Mucosa of rectum (tissue), 2 donors: ENCODE data around the gene SCN5A.
"Not testable (repeated sequence)": the region's sequence is repeated elsewhere in the genome, so short reads cannot be mapped to it uniquely, and the experiment has no call there.

Experiments used
- H3K27ac ChIP-seq, 2 donors: one replicate each; pipeline ENCODE4 v1.7.0; 2013; ENCODE audit warnings: inconsistent platforms in 2 of 2, low read depth in 2 of 2, low read length in 2 of 2
- H3K27me3 ChIP-seq, 2 donors: one replicate each; pipeline ENCODE4 v1.7.0; 2013; ENCODE audit warnings: low read length in 2 of 2; ENCODE audit not compliant: control insufficient read depth in 2 of 2, insufficient read depth in 2 of 2
- H3K36me3 ChIP-seq, 2 donors: one replicate each; pipeline ENCODE4 v1.7.0; 2013; ENCODE audit warnings: low read length in 2 of 2; ENCODE audit not compliant: control insufficient read depth in 2 of 2, insufficient read depth in 2 of 2
- H3K4me1 ChIP-seq, 2 donors: one replicate each; pipeline ENCODE4 v1.7.0; 2013; ENCODE audit warnings: low read length in 2 of 2, mild to moderate bottlenecking in 1 of 2; ENCODE audit not compliant: control insufficient read depth in 2 of 2, insufficient read depth in 2 of 2
- H3K4me3 ChIP-seq, 2 donors: one replicate each; pipeline ENCODE4 v1.7.0; 2013; ENCODE audit warnings: low read length in 2 of 2
- H3K9ac ChIP-seq, 2 donors: one replicate each; pipeline ENCODE4 v1.7.0; 2013; ENCODE audit warnings: low read length in 2 of 2, low read depth in 1 of 2, mild to moderate bottlenecking in 1 of 2
- H3K9me3 ChIP-seq, 2 donors: one replicate each; pipeline ENCODE4 v1.7.0; 2013; ENCODE audit warnings: low read length in 2 of 2; ENCODE audit not compliant: control insufficient read depth in 2 of 2
- donor health status: healthy.
- donor health status: Normal muscosa, but diverticular disease.

Gene SCN5A

GRCh38 chr3:38575279-38575843 lies 74.1 kb downstream of the SCN5A start:
- Histone ChIP-seq H3K9ac (no peak overlapping the region), H3K27ac (no peak overlapping the region), H3K4me3 (no peak overlapping the region), H3K4me1 (no peaks in the 10 kb centered on the region), H3K27me3 (no peaks in the 10 kb centered on the region), H3K36me3 (no peaks in the 10 kb centered on the region), H3K9me3 (no peaks in the 10 kb centered on the region)

GRCh38 chr3:38574411-38575278 lies 74.8 kb downstream of the SCN5A start:
- Histone ChIP-seq H3K36me3 (no peaks in the 10 kb centered on the region), H3K27me3 (no peaks in the 10 kb centered on the region), H3K4me1 (no peaks in the 10 kb centered on the region), H3K27ac (no peak overlapping the region), H3K9ac (no peak overlapping the region), H3K4me3 (no peak overlapping the region), H3K9me3 (no peaks in the 10 kb centered on the region)

GRCh38 chr3:38573556-38573955 lies 75.9 kb downstream of the SCN5A start:
- no peak overlapping the region for H3K4me3 ChIP-seq
- no peak overlapping the region for H3K27ac ChIP-seq
- no peaks in the 10 kb centered on the region for H3K27me3 ChIP-seq
- no peaks in the 10 kb centered on the region for H3K4me1 ChIP-seq
- no peaks in the 10 kb centered on the region for H3K36me3 ChIP-seq
- no peaks in the 10 kb centered on the region for H3K9me3 ChIP-seq
- H3K9ac ChIP-seq = no peak overlapping the region

- H3K27ac ChIP-seq = no peak overlapping the region
- H3K4me1 ChIP-seq = no peaks in the 10 kb centered on the region
- H3K36me3 ChIP-seq = no peaks in the 10 kb centered on the region
- H3K4me3 ChIP-seq = no peak overlapping the region
- no peaks in the 10 kb centered on the region for H3K27me3 ChIP-seq
- H3K9me3 ChIP-seq = no peaks in the 10 kb centered on the region
- H3K9ac ChIP-seq = no peak overlapping the region
These were observed 76.4 kb downstream of the SCN5A start for GRCh38 chr3:38573111-38573510.

- Histone ChIP-seq H3K27ac (no peak overlapping the region), H3K36me3 (no peaks in the 10 kb centered on the region), H3K27me3 (no peaks in the 10 kb centered on the region)
These were observed 82.0 kb downstream of the SCN5A start for GRCh38 chr3:38567498-38567897.

GRCh38 chr3:38566794-38567193 lies 82.7 kb downstream of the SCN5A start:
- not testable (repeated sequence) for H3K36me3 ChIP-seq, H3K4me1 ChIP-seq, H3K4me3 ChIP-seq, H3K27ac ChIP-seq, H3K9ac ChIP-seq, H3K27me3 ChIP-seq, H3K9me3 ChIP-seq

More at GRCh38 chr3:38567498-38567897, 82.0 kb downstream of the SCN5A start:
- no peaks in the 10 kb centered on the region for H3K4me1 ChIP-seq
- no peaks in the 10 kb centered on the region for H3K9me3 ChIP-seq
- H3K4me3 ChIP-seq = no peak overlapping the region
- no peak overlapping the region for H3K9ac ChIP-seq

GRCh38 chr3:38566215-38566528 lies 83.3 kb downstream of the SCN5A start:
- H3K9me3 ChIP-seq = no peaks in the 10 kb centered on the region
- H3K4me1 ChIP-seq = no peaks in the 10 kb centered on the region
- no peak overlapping the region for H3K27ac ChIP-seq
- no peaks in the 10 kb centered on the region for H3K36me3 ChIP-seq
- H3K9ac ChIP-seq = no peak overlapping the region
- H3K4me3 ChIP-seq = no peak overlapping the region
- no peaks in the 10 kb centered on the region for H3K27me3 ChIP-seq

- Histone ChIP-seq H3K9ac (no peak overlapping the region), H3K36me3 (no peaks in the 10 kb centered on the region), H3K9me3 (no peaks in the 10 kb centered on the region)
These were observed 83.9 kb downstream of the SCN5A start for GRCh38 chr3:38565339-38566214.

GRCh38 chr3:38564631-38565338 lies 84.7 kb downstream of the SCN5A start:
- Histone ChIP-seq H3K27ac (no peak overlapping the region), H3K27me3 (no peaks in the 10 kb centered on the region), H3K9ac (no peak overlapping the region), H3K9me3 (no peaks in the 10 kb centered on the region), H3K4me3 (no peak overlapping the region), H3K4me1 (no peaks in the 10 kb centered on the region), H3K36me3 (no peaks in the 10 kb centered on the region)

More at GRCh38 chr3:38565339-38566214, 83.9 kb downstream of the SCN5A start:
- Histone ChIP-seq H3K27me3 (no peaks in the 10 kb centered on the region), H3K4me1 (no peaks in the 10 kb centered on the region), H3K4me3 (no peak overlapping the region), H3K27ac (no peak overlapping the region)
